ENCODE results near the gene LYSMD4. TPM values are rescaled to one million over a fixed set of nuclear protein-coding genes. Genes with fewer than 3 reads are reported as not detected.

LYSMD4 gene
- total and polyA plus RNA-seq, 2 of the 13 experiments (the other 11 are each of a cell fraction or from before 2014, with no cell fraction given), result 7.4 to 8.5 TPM

GRCh38 chr15:99702895-99703602 lies 30.2 kb downstream of the LYSMD4 start:
- TF ChIP-seq JDP2 (CRISPR knock-in tag; IDR thresholded peaks at IDR 0.05; ENCODE audit: borderline replicate concordance) (no peak), PTBP1 (IDR thresholded peaks at IDR 0.05; ENCODE audit: low read depth, low read length, poor library complexity, severe bottlenecking) (no peak), ATF7 (IDR thresholded peaks at IDR 0.05) (no peak), ATF7 (CRISPR knock-in tag; IDR thresholded peaks at IDR 0.05) (no peak), ZNF850 (CRISPR knock-in tag; conservative IDR thresholded peaks at IDR 0.05) (no peak), ETV6 (CRISPR knock-in tag; conservative IDR thresholded peaks at IDR 0.05) (no peak), JARID2 (CRISPR knock-in tag; IDR thresholded peaks at IDR 0.05; ENCODE audit: insufficient replicate concordance) (no peak), TBX3 (IDR thresholded peaks at IDR 0.05; ENCODE audit: borderline replicate concordance) (no peak), KLF9 (CRISPR knock-in tag; IDR thresholded peaks at IDR 0.05; ENCODE audit: low read depth) (no peak), NKX3-1 (CRISPR knock-in tag; IDR thresholded peaks at IDR 0.05) (no peak), ZNF772 (CRISPR knock-in tag; IDR thresholded peaks at IDR 0.05) (no peak)
- TF ChIP-seq, protein P1, sequence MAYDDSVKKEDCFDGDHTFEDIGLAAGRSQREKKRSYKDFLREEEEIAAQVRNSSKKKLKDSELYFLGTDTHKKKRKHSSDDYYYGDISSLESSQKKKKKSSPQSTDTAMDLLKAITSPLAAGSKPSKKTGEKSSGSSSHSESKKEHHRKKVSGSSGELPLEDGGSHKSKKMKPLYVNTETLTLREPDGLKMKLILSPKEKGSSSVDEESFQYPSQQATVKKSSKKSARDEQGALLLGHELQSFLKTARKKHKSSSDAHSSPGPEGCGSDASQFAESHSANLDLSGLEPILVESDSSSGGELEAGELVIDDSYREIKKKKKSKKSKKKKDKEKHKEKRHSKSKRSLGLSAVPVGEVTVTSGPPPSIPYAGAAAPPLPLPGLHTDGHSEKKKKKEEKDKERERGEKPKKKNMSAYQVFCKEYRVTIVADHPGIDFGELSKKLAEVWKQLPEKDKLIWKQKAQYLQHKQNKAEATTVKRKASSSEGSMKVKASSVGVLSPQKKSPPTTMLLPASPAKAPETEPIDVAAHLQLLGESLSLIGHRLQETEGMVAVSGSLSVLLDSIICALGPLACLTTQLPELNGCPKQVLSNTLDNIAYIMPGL (CRISPR knock-in tag; IDR thresholded peaks at IDR 0.05; ENCODE audit: borderline replicate concordance in 1 of 2, low read depth in 1 of 2), result no peak
- TF ChIP-seq, protein P2, sequence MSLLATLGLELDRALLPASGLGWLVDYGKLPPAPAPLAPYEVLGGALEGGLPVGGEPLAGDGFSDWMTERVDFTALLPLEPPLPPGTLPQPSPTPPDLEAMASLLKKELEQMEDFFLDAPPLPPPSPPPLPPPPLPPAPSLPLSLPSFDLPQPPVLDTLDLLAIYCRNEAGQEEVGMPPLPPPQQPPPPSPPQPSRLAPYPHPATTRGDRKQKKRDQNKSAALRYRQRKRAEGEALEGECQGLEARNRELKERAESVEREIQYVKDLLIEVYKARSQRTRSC (CRISPR knock-in tag; IDR thresholded peaks at IDR 0.05; ENCODE audit: low read depth), result no peak
- intact Hi-C loops (cut with micrococcal nuclease; ENCODE audit: unreplicated experiment) (loop anchor here (1.0 to 5.0 kb wide), 3 partner anchors 136 to 311 kb away; no protein-coding TSS in a partner anchor), in situ Hi-C loops (cut with HindIII; ENCODE audit: extremely low pct_ligation_motif_present, low pct_unique_long_range_greater_than_20kb) (loop anchor here (25.0 kb wide), 1 partner anchor 291 kb away; no protein-coding TSS in a partner anchor)
- DNase-seq (ENCODE audit: low spot score), result no peak
- ChIA-PET POLR2A (interaction anchor here (1.5 to 1.9 kb wide), 2 partner anchors 137 to 282 kb away, joined by 8 to 13 read pairs; partner anchors contain the start of gene MEF2A), CTCF (ENCODE audit: low intra/inter-chr PET ratio, low total read pairs) (interaction anchor here (2.2 kb wide), 2 partner anchors 52 to 430 kb away, joined by 14 to 16 read pairs; no protein-coding TSS in a partner anchor)
- Histone ChIP-seq H2AFZ (ENCODE audit: low read length) (no peak overlapping the region), H3K27me3 (ENCODE audit: control insufficient read depth in 1 of 2, insufficient read depth in 2 of 2, low read length in 2 of 2) (no peaks in the 10 kb centered on the region), H3K4me3 (replicated peaks in 1 of 3; ENCODE audit: insufficient read depth in 1 of 3, low read depth in 2 of 3, low read length in 3 of 3) (no peak overlapping the region), H3K4me2 (ENCODE audit: low read depth, low read length) (no peak overlapping the region), H3K27ac (ENCODE audit: extremely low read length, insufficient read depth, low read length) (peak overlapping the region; percentile 20), H3K79me2 (ENCODE audit: insufficient read depth, low read length) (no peaks in the 10 kb centered on the region), H3K4me1 (ENCODE audit: insufficient read depth, low read length) (peaks cover 15% of the 10 kb centered on the region), H3K9me3 (ENCODE audit: low read length) (no peaks in the 10 kb centered on the region), H4K20me1 (ENCODE audit: insufficient read depth, low read length) (no peaks in the 10 kb centered on the region), H3K36me3 (replicated peaks in 1 of 2; ENCODE audit: control insufficient read depth in 1 of 2, insufficient read depth in 2 of 2, low read length in 2 of 2) (0 out of 5 replicates have a peak, but pooled peaks cover 0 to 3% of the 10 kb centered on the region in 2 experiments), H3K9ac (ENCODE audit: insufficient read depth, low read depth, low read length) (no peak overlapping the region)
- ATAC-seq, result no peak
- FAIRE-seq, result no peak
- BruUV-seq (replicated peaks), result no TSS peak
- WGBS (ENCODE audit: low lambda C conversion rate), result 88% methylated on average over 4 of the region's 4 CpGs

Data from HepG2 (cell line).